H9 (cell line): Measurements from ENCODE around the gene BEST1. TPM values are rescaled to one million over a fixed set of nuclear protein-coding genes. Genes with fewer than 3 reads are reported as not detected.

Experiments
- DNase-seq: peaks from one replicate; pipeline ENCODE4 v3.0.0-alpha.2; 2017
- H2AFZ ChIP-seq: one replicate; pipeline ENCODE4 v1.6.1; 2013; ENCODE audit warnings: mild to moderate bottlenecking, low read length, control low read depth, moderate library complexity
- H2AK5ac ChIP-seq: 2 replicates; pipeline ENCODE4 v1.6.1; 2013; ENCODE audit warnings: low read length, control low read depth, mixed read lengths; ENCODE audit not compliant: insufficient read length
- H2BK120ac ChIP-seq: one replicate; pipeline ENCODE4 v1.6.1; 2013; ENCODE audit warnings: low read depth, mild to moderate bottlenecking, low read length, control low read depth, inconsistent platforms; ENCODE audit not compliant: poor library complexity, severe bottlenecking
- H2BK12ac ChIP-seq: 2 replicates; pipeline ENCODE4 v1.6.1; 2013; ENCODE audit warnings: low read length, control low read depth, mixed read lengths, low read depth; ENCODE audit not compliant: insufficient read length
- H2BK15ac ChIP-seq: 2 replicates; pipeline ENCODE4 v1.6.1; 2013; ENCODE audit warnings: low read depth, low read length, control low read depth
- H2BK20ac ChIP-seq: one replicate; pipeline ENCODE4 v1.6.1; 2013; ENCODE audit warnings: low read depth, mild to moderate bottlenecking, low read length, control low read depth, inconsistent platforms; ENCODE audit not compliant: poor library complexity, severe bottlenecking
- H2BK5ac ChIP-seq: 2 replicates; pipeline ENCODE4 v1.6.1; 2013; ENCODE audit warnings: low read length, control low read depth, mixed read lengths; ENCODE audit not compliant: insufficient read length
- H3K14ac ChIP-seq: 2 replicates; pipeline ENCODE4 v1.6.1; 2013; ENCODE audit warnings: low read length, control low read depth; ENCODE audit not compliant: insufficient read depth
- H3K18ac ChIP-seq: 2 replicates; pipeline ENCODE4 v1.6.1; 2013; ENCODE audit warnings: low read depth, mild to moderate bottlenecking, mixed read lengths, low read length, control low read depth; ENCODE audit not compliant: insufficient read length
- H3K23ac ChIP-seq: 2 replicates; pipeline ENCODE4 v1.6.1; 2013; ENCODE audit warnings: low read length, control low read depth, mixed read lengths, low read depth; ENCODE audit not compliant: insufficient read length
- H3K23me2 ChIP-seq: 2 replicates; pipeline ENCODE4 v1.6.1; 2013; ENCODE audit warnings: low read depth, mild to moderate bottlenecking, mixed read lengths, low read length, control low read depth; ENCODE audit not compliant: insufficient read length, poor library complexity, severe bottlenecking
- H3K27ac ChIP-seq: 2 replicates; pipeline ENCODE4 v1.5.1; 2013; ENCODE audit warnings: low read length, control low read depth, mixed read lengths, low read depth; ENCODE audit not compliant: insufficient read length
- H3K27me3 ChIP-seq: 2 replicates; pipeline ENCODE4 v1.6.1; 2013; ENCODE audit warnings: low read length, control low read depth, inconsistent platforms; ENCODE audit not compliant: insufficient read depth
- H3K4ac ChIP-seq: 2 replicates; pipeline ENCODE4 v1.6.1; 2013; ENCODE audit warnings: low read depth, mild to moderate bottlenecking, control low read depth, inconsistent platforms, low read length, moderate library complexity
- H3K4me1 ChIP-seq: 2 replicates; pipeline ENCODE4 v1.6.1; 2013; ENCODE audit warnings: low read length, control low read depth, inconsistent platforms; ENCODE audit not compliant: insufficient read depth
- H3K4me2 ChIP-seq: 2 replicates; pipeline ENCODE4 v1.6.1; 2013; ENCODE audit warnings: low read length, control low read depth, mixed read lengths; ENCODE audit not compliant: insufficient read length, insufficient read depth
- H3K56ac ChIP-seq: 2 replicates; pipeline ENCODE4 v1.6.1; 2013; ENCODE audit warnings: low read depth, mild to moderate bottlenecking, mixed read lengths, low read length, control low read depth; ENCODE audit not compliant: insufficient read length
- H3K79me1 ChIP-seq: 2 replicates; pipeline ENCODE4 v1.6.1; 2013; ENCODE audit warnings: low read depth, mild to moderate bottlenecking, moderate library complexity, low read length, control low read depth, inconsistent platforms; ENCODE audit not compliant: insufficient read depth, poor library complexity, severe bottlenecking
- H3K79me2 ChIP-seq: 2 replicates; pipeline ENCODE4 v1.6.1; 2013; ENCODE audit warnings: low read length, control low read depth, inconsistent platforms; ENCODE audit not compliant: insufficient read depth
- H3K9ac ChIP-seq: 2 replicates; pipeline ENCODE4 v1.6.1; 2013; ENCODE audit warnings: low read length, control low read depth, mixed read lengths; ENCODE audit not compliant: insufficient read length; ENCODE audit errors: extremely low read depth
- H3K9me3 ChIP-seq: one replicate; pipeline ENCODE4 v1.6.1; 2013; ENCODE audit warnings: low read depth, low read length, inconsistent platforms; ENCODE audit not compliant: control insufficient read depth
- H3T11ph ChIP-seq: one replicate; pipeline ENCODE4 v1.6.1; 2013; ENCODE audit warnings: mild to moderate bottlenecking, low read length, control low read depth, inconsistent platforms
- H4K20me1 ChIP-seq: one replicate; pipeline ENCODE4 v1.6.1; 2013; ENCODE audit not compliant: control insufficient read depth, insufficient read length, insufficient read depth
- H4K5ac ChIP-seq: 2 replicates; pipeline ENCODE4 v1.6.1; 2013; ENCODE audit warnings: low read depth, mild to moderate bottlenecking, mixed read lengths, low read length, control low read depth; ENCODE audit not compliant: insufficient read length
- H4K8ac ChIP-seq: replicated peaks from 2 replicates; pipeline ENCODE4 v1.6.1; 2013; ENCODE audit warnings: low read length, control low read depth, mixed read lengths, low read depth; ENCODE audit not compliant: insufficient read length
- H4K91ac ChIP-seq: 2 replicates; pipeline ENCODE4 v1.6.1; 2013; ENCODE audit warnings: low read depth, mild to moderate bottlenecking, moderate library complexity, mixed read lengths, low read length, control low read depth; ENCODE audit not compliant: insufficient read length
- H3K27ac Mint-ChIP-seq, 3 experiments: 2 replicates in 2 of 3; 3 replicates in 1 of 3; pipeline ENCODE4 v1.8.0; 2020 to 2021; ENCODE audit warnings: mixed read lengths in 3 of 3, mild to moderate bottlenecking in 1 of 3, moderate library complexity in 1 of 3
- H3K27me3 Mint-ChIP-seq: 2 replicates; pipeline ENCODE4 v1.8.0; 2021; ENCODE audit warnings: low read depth, mild to moderate bottlenecking, moderate library complexity, mixed read lengths
- H3K36me3 Mint-ChIP-seq, 3 experiments: 2 replicates in 2 of 3; 3 replicates in 1 of 3; pipeline ENCODE4 v1.8.0; 2020 to 2021; ENCODE audit warnings: low read depth in 3 of 3, mixed read lengths in 3 of 3; ENCODE audit not compliant: insufficient read depth in 1 of 3
- H3K4me1 Mint-ChIP-seq, 2 experiments: 2 replicates each; pipeline ENCODE4 v1.8.0; 2020; ENCODE audit warnings: mixed read lengths in 2 of 2
- H3K4me3 Mint-ChIP-seq, 2 experiments: 2 replicates in 1 of 2; 3 replicates in 1 of 2; pipeline ENCODE4 v1.8.0; 2020 to 2021; ENCODE audit warnings: mild to moderate bottlenecking in 2 of 2, mixed read lengths in 2 of 2, moderate library complexity in 1 of 2
- H3K9me3 Mint-ChIP-seq, 2 experiments: 2 replicates in 1 of 2; 3 replicates in 1 of 2; pipeline ENCODE4 v1.8.0; 2020; ENCODE audit warnings: mild to moderate bottlenecking in 2 of 2, mixed read lengths in 2 of 2, moderate library complexity in 1 of 2
- WGBS: extraction: QIAGEN DNeasy Blood & Tissue Kit; methylation state at CpG from one replicate; pipeline ENCODE4 v1.1.7; 2013; ENCODE audit warnings: missing lambda C conversion rate, low lambda C conversion rate, mixed read lengths; ENCODE audit not compliant: insufficient read length; ENCODE audit errors: extremely low coverage; 5-methylcytosine and 5-hydroxymethylcytosine counted together
- total RNA-seq: library from RNA; stranded (reverse); gene quantifications from 2 replicates; pipeline ENCODE4 v1.2.1, GENCODE V29; 2021
- TF ChIP-seq, protein P1 (sequence below): fragments of 200-600 bp; sonication (generic); conservative IDR thresholded peaks from 3 replicates; pipeline ENCODE4 v1.8.0; 2021; ENCODE audit warnings: antibody characterized with exemption, mild to moderate bottlenecking

BEST1 gene
- total RNA-seq, 1 experiment from 2014 or later, result 0.24 TPM

DNA sequence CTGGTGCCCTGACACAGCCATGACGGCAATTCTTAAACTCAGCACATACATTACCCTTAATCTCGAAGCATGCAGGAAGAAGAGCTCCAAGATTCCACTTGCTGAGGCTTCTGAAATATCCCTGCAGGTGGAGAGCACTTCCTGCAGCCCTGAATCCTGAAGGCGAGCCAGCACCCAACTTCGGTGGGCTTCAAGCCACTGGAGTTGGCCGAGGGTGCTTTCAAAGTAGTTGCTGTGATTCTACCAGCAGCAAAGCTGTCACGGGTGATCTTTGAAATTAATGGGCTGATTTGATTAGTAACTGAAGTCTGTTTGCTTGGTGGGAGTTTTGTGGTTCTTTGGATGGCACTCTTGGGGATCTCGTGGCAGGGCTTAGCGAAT is 26.3 kb downstream of the BEST1 start:
- no peak overlapping the region for H3K4me2 ChIP-seq
- H3K79me1 ChIP-seq, result no peaks in the 10 kb centered on the region
- no peak overlapping the region for H2BK12ac ChIP-seq
- Mint-ChIP-seq H3K4me1 (peaks cover 34% of the 10 kb centered on the region in 2 experiments), H3K4me3 (no peak overlapping the region), H3K27ac (no peak overlapping the region; a peak in 1 of 7 replicates), H3K9me3 (no peaks in the 10 kb centered on the region), H3K36me3 (no peaks in the 10 kb centered on the region), H3K27me3 (peaks cover 47% of the 10 kb centered on the region)
- H3K14ac ChIP-seq, result no peak overlapping the region
- no peak overlapping the region for H4K91ac ChIP-seq
- H3K56ac ChIP-seq, result no peak overlapping the region
- H3K27ac ChIP-seq, result no peak overlapping the region
- no peak overlapping the region for H4K5ac ChIP-seq
- H3K9me3 ChIP-seq, result no peaks in the 10 kb centered on the region
- no CpG with 5 or more reads among the region's 8 CpGs for WGBS
- no peak overlapping the region for H2AFZ ChIP-seq
- no peak overlapping the region for H2BK5ac ChIP-seq
- no peak overlapping the region for H2BK120ac ChIP-seq
- H3K23me2 ChIP-seq, result no peaks in the 10 kb centered on the region
- H3K4ac ChIP-seq, result no peak overlapping the region
- H4K20me1 ChIP-seq, result no peaks in the 10 kb centered on the region
- H3T11ph ChIP-seq, result no peak overlapping the region
- H3K79me2 ChIP-seq, result no peaks in the 10 kb centered on the region
- H3K23ac ChIP-seq, result no peak overlapping the region
- H3K9ac ChIP-seq, result no peak overlapping the region
- H2AK5ac ChIP-seq, result no peak overlapping the region
- peaks cover 6% of the 10 kb centered on the region; the same call in 1 of the 2 replicates for H3K4me1 ChIP-seq
- DNase-seq, result no peak
- H2BK15ac ChIP-seq, result no peak overlapping the region
- no peak overlapping the region for H3K18ac ChIP-seq
- H4K8ac ChIP-seq, result no peak overlapping the region
- H3K27me3 ChIP-seq, result no peaks in the 10 kb centered on the region; the same call in 1 of the 2 replicates
- TF ChIP-seq, protein P1, sequence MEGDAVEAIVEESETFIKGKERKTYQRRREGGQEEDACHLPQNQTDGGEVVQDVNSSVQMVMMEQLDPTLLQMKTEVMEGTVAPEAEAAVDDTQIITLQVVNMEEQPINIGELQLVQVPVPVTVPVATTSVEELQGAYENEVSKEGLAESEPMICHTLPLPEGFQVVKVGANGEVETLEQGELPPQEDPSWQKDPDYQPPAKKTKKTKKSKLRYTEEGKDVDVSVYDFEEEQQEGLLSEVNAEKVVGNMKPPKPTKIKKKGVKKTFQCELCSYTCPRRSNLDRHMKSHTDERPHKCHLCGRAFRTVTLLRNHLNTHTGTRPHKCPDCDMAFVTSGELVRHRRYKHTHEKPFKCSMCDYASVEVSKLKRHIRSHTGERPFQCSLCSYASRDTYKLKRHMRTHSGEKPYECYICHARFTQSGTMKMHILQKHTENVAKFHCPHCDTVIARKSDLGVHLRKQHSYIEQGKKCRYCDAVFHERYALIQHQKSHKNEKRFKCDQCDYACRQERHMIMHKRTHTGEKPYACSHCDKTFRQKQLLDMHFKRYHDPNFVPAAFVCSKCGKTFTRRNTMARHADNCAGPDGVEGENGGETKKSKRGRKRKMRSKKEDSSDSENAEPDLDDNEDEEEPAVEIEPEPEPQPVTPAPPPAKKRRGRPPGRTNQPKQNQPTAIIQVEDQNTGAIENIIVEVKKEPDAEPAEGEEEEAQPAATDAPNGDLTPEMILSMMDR, result no peak
- no peak overlapping the region for H2BK20ac ChIP-seq
